Activated naive CD4-positive, alpha-beta T cell treated with anti-CD3 and anti-CD28 coated beads for 36 hours (primary cell): ENCODE results near the gene AGTPBP1. TPM values are rescaled to one million over a fixed set of nuclear protein-coding genes. Genes with fewer than 3 reads are reported as not detected.

Experiments used
- CTCF ChIA-PET: fragments of 350-600 bp; sonication (Branson Sonifier 250); formaldehyde crosslinking; loops from one replicate; lab custom pipeline; 2021; ENCODE audit warnings: antibody characterized with exemption; lab: Charles Lee
- DNase-seq: peaks from one replicate; pipeline ENCODE4 v3.0.0-alpha.2; 2020
- H3K27ac Mint-ChIP-seq: one replicate; pipeline ENCODE4 v1.8.0; 2021; ENCODE audit warnings: mild to moderate bottlenecking, mixed read lengths
- H3K27me3 Mint-ChIP-seq: one replicate; pipeline ENCODE4 v1.8.0; 2021; ENCODE audit warnings: low read depth, mixed read lengths
- H3K36me3 Mint-ChIP-seq: one replicate; pipeline ENCODE4 v1.8.0; 2021; ENCODE audit warnings: low read depth, mixed read lengths
- H3K4me1 Mint-ChIP-seq: one replicate; pipeline ENCODE4 v1.8.0; 2021; ENCODE audit warnings: low read depth, mixed read lengths
- H3K4me3 Mint-ChIP-seq: one replicate; pipeline ENCODE4 v1.8.0; 2021; ENCODE audit warnings: mild to moderate bottlenecking, moderate library complexity, mixed read lengths
- H3K9me3 Mint-ChIP-seq: one replicate; pipeline ENCODE4 v1.8.0; 2021; ENCODE audit warnings: mixed read lengths
- intact Hi-C: fragments of 100-400 bp; cut with micrococcal nuclease; formaldehyde crosslinking; loops from one replicate; pipeline ENCODE4 v1.15.1; 2023
- total RNA-seq, 2 experiments: library from RNA; stranded (reverse); gene quantifications; one replicate each; pipeline ENCODE4 v1.2.3, GENCODE V29; 2021

The AGTPBP1 gene
- total RNA-seq, 2 experiments from 2014 or later, result 37.6 to 39.0 TPM

- peaks cover 3% of the 10 kb centered on the region for H3K36me3 Mint-ChIP-seq
- CTCF ChIA-PET, result no interaction called here
- no peak for DNase-seq
- no peak overlapping the region for H3K27ac Mint-ChIP-seq
- H3K4me1 Mint-ChIP-seq, result peaks cover 20% of the 10 kb centered on the region
- no peaks in the 10 kb centered on the region for H3K27me3 Mint-ChIP-seq
- H3K9me3 Mint-ChIP-seq, result peaks cover 2% of the 10 kb centered on the region
- intact Hi-C loops, result no loop called here
- H3K4me3 Mint-ChIP-seq, result no peak overlapping the region
Observed at GRCh38 chr9:85715587-85715986, 26.2 kb downstream of the AGTPBP1 start.

- Mint-ChIP-seq H3K4me1 (peaks cover 20% of the 10 kb centered on the region), H3K27ac (no peak overlapping the region), H3K36me3 (peaks cover 18% of the 10 kb centered on the region), H3K4me3 (no peak overlapping the region), H3K9me3 (peaks cover 6% of the 10 kb centered on the region), H3K27me3 (no peaks in the 10 kb centered on the region)
- DNase-seq, result no peak
- CTCF ChIA-PET, result interaction anchor here (1.0 kb wide), 1 partner anchor 16 kb away, joined by 3 read pairs; no protein-coding TSS in a partner anchor
- intact Hi-C loops, result no loop called here
Observed at GRCh38 chr9:85713897-85714296, 27.9 kb downstream of the AGTPBP1 start.

GRCh38 chr9:85704744-85705143 lies 37.0 kb downstream of the AGTPBP1 start:
- peaks cover 25% of the 10 kb centered on the region for H3K36me3 Mint-ChIP-seq
- H3K27ac Mint-ChIP-seq, result no peak overlapping the region

GRCh38 chr9:85703398-85703797 lies 38.4 kb downstream of the AGTPBP1 start:
- CTCF ChIA-PET, result no interaction called here
- DNase-seq, result no peak
- no peaks in the 10 kb centered on the region for H3K27me3 Mint-ChIP-seq
- intact Hi-C loops, result no loop called here
- H3K9me3 Mint-ChIP-seq, result no peaks in the 10 kb centered on the region
- peaks cover 15% of the 10 kb centered on the region for H3K36me3 Mint-ChIP-seq
- H3K27ac Mint-ChIP-seq, result no peak overlapping the region
- H3K4me3 Mint-ChIP-seq, result no peak overlapping the region
- H3K4me1 Mint-ChIP-seq, result peaks cover 30% of the 10 kb centered on the region

More at GRCh38 chr9:85704744-85705143, 37.0 kb downstream of the AGTPBP1 start:
- Mint-ChIP-seq H3K27me3 (no peaks in the 10 kb centered on the region), H3K4me3 (no peak overlapping the region), H3K4me1 (peaks cover 29% of the 10 kb centered on the region), H3K9me3 (peaks cover 4% of the 10 kb centered on the region)
- intact Hi-C loops, result no loop called here
- DNase-seq, result no peak
- CTCF ChIA-PET, result interaction anchor here (0.6 to 0.8 kb wide), 2 partner anchors 80 to 834 kb away, joined by 3 read pairs; no protein-coding TSS in a partner anchor

GRCh38 chr9:85702726-85703289 lies 38.9 kb downstream of the AGTPBP1 start:
- DNase-seq, result no peak
- CTCF ChIA-PET, result no interaction called here
- Mint-ChIP-seq H3K27ac (no peak overlapping the region), H3K36me3 (peaks cover 12% of the 10 kb centered on the region), H3K4me3 (no peak overlapping the region), H3K4me1 (peaks cover 31% of the 10 kb centered on the region), H3K27me3 (no peaks in the 10 kb centered on the region), H3K9me3 (no peaks in the 10 kb centered on the region)
- intact Hi-C loops, result no loop called here

- intact Hi-C loops, result no loop called here
- Mint-ChIP-seq H3K36me3 (peaks cover 12% of the 10 kb centered on the region), H3K4me1 (peaks cover 31% of the 10 kb centered on the region), H3K9me3 (no peaks in the 10 kb centered on the region), H3K27ac (no peak overlapping the region), H3K27me3 (no peaks in the 10 kb centered on the region), H3K4me3 (no peak overlapping the region)
- CTCF ChIA-PET, result no interaction called here
- DNase-seq, result no peak
Observed at GRCh38 chr9:85702191-85702590, 39.6 kb downstream of the AGTPBP1 start.

GRCh38 chr9:85700330-85700729 lies 41.4 kb downstream of the AGTPBP1 start:
- H3K27ac Mint-ChIP-seq, result no peak overlapping the region
- no peaks in the 10 kb centered on the region for H3K9me3 Mint-ChIP-seq
- CTCF ChIA-PET, result interaction anchor here (1.3 kb wide), 1 partner anchor 14 kb away, joined by 3 read pairs; no protein-coding TSS in a partner anchor
- no peaks in the 10 kb centered on the region for H3K27me3 Mint-ChIP-seq
- peaks cover 31% of the 10 kb centered on the region for H3K4me1 Mint-ChIP-seq
- peaks cover 8% of the 10 kb centered on the region for H3K36me3 Mint-ChIP-seq
- DNase-seq, result no peak
- intact Hi-C loops, result no loop called here
- no peak overlapping the region for H3K4me3 Mint-ChIP-seq

- no peak overlapping the region for H3K27ac Mint-ChIP-seq
- CTCF ChIA-PET, result no interaction called here
- DNase-seq, result no peak
- no peak overlapping the region for H3K4me3 Mint-ChIP-seq
- intact Hi-C loops, result no loop called here
- no peaks in the 10 kb centered on the region for H3K27me3 Mint-ChIP-seq
- peaks cover 32% of the 10 kb centered on the region for H3K36me3 Mint-ChIP-seq
- peaks cover 4% of the 10 kb centered on the region for H3K4me1 Mint-ChIP-seq
- H3K9me3 Mint-ChIP-seq, result no peaks in the 10 kb centered on the region
Observed at GRCh38 chr9:85688361-85688760, 53.4 kb downstream of the AGTPBP1 start.

- Mint-ChIP-seq H3K36me3 (peaks cover 33% of the 10 kb centered on the region), H3K4me3 (no peak overlapping the region), H3K27me3 (no peaks in the 10 kb centered on the region), H3K9me3 (no peaks in the 10 kb centered on the region), H3K27ac (no peak overlapping the region), H3K4me1 (peaks cover 4% of the 10 kb centered on the region)
- intact Hi-C loops, result no loop called here
- CTCF ChIA-PET, result no interaction called here
- DNase-seq, result no peak
Observed at GRCh38 chr9:85685081-85685480, 56.7 kb downstream of the AGTPBP1 start.

- intact Hi-C loops, result no loop called here
- Mint-ChIP-seq H3K9me3 (no peaks in the 10 kb centered on the region), H3K4me1 (no peaks in the 10 kb centered on the region), H3K27me3 (no peaks in the 10 kb centered on the region), H3K4me3 (no peak overlapping the region), H3K36me3 (peaks cover 22% of the 10 kb centered on the region), H3K27ac (no peak overlapping the region)
- CTCF ChIA-PET, result no interaction called here
- DNase-seq, result no peak
Observed at GRCh38 chr9:85676790-85677189, 65.0 kb downstream of the AGTPBP1 start.

- Mint-ChIP-seq H3K4me1 (no peaks in the 10 kb centered on the region), H3K36me3 (peaks cover 16% of the 10 kb centered on the region), H3K9me3 (no peaks in the 10 kb centered on the region), H3K4me3 (no peak overlapping the region), H3K27me3 (no peaks in the 10 kb centered on the region), H3K27ac (no peak overlapping the region)
- intact Hi-C loops, result no loop called here
- CTCF ChIA-PET, result no interaction called here
- no peak for DNase-seq
Observed at GRCh38 chr9:85667374-85667773, 74.4 kb downstream of the AGTPBP1 start.

- Mint-ChIP-seq H3K4me1 (no peaks in the 10 kb centered on the region), H3K4me3 (no peak overlapping the region), H3K9me3 (no peaks in the 10 kb centered on the region), H3K27me3 (no peaks in the 10 kb centered on the region), H3K36me3 (peaks cover 12% of the 10 kb centered on the region), H3K27ac (no peak overlapping the region)
- CTCF ChIA-PET, result interaction anchor here (0.6 kb wide), 1 partner anchor 56 kb away, joined by 3 read pairs; no protein-coding TSS in a partner anchor
- no peak for DNase-seq
- intact Hi-C loops, result no loop called here
Observed at GRCh38 chr9:85666086-85666485, 75.7 kb downstream of the AGTPBP1 start.

- no peaks in the 10 kb centered on the region for H3K27me3 Mint-ChIP-seq
- no peak overlapping the region for H3K27ac Mint-ChIP-seq
- intact Hi-C loops, result no loop called here
- H3K4me1 Mint-ChIP-seq, result no peaks in the 10 kb centered on the region
- DNase-seq, result no peak
- CTCF ChIA-PET, result no interaction called here
- H3K9me3 Mint-ChIP-seq, result no peaks in the 10 kb centered on the region
- no peak overlapping the region for H3K4me3 Mint-ChIP-seq
- peaks cover 10% of the 10 kb centered on the region for H3K36me3 Mint-ChIP-seq
Observed at GRCh38 chr9:85662573-85662972, 79.2 kb downstream of the AGTPBP1 start.
